CD4-positive, alpha-beta T cell (primary cell): ENCODE data around the gene RBP4. TPM values are rescaled to one million over a fixed set of nuclear protein-coding genes. Genes with fewer than 3 reads are reported as not detected.

ENCODE experiments used
- ATAC-seq: fragments of 200-7000 bp; cut with Tn5 transposase; one replicate; pipeline ENCODE4 v1.10.0; 2022; ENCODE audit warnings: mild to moderate bottlenecking; ENCODE audit not compliant: poor library complexity
- CTCF ChIA-PET: fragments of 350-600 bp; sonication (Branson Sonifier 250); formaldehyde crosslinking; loops from one replicate; lab custom pipeline; 2021; ENCODE audit warnings: antibody characterized with exemption, inconsistent platforms; lab: Charles Lee
- POLR2A ChIA-PET: fragments of 350-600 bp; sonication (Branson Sonifier 250); formaldehyde crosslinking; loops from one replicate; lab custom pipeline; 2021; ENCODE audit warnings: antibody characterized with exemption, inconsistent platforms; lab: Charles Lee
- DNase-seq, 14 experiments: peaks; one replicate each; pipeline ENCODE4 v3.0.0-alpha.2; 2013 to 2020; ENCODE audit warnings: mixed read lengths in 2 of 14
- H3K27ac ChIP-seq, 2 donors: one replicate each; pipeline versions ENCODE4 v1.5.1 to v1.7.0; 2013; ENCODE audit warnings: low read length in 2 of 2, low read depth in 1 of 2, mild to moderate bottlenecking in 1 of 2
- H3K27me3 ChIP-seq, 2 experiments: 1 replicate in 1 of 2; 2 replicates in 1 of 2; pipeline versions ENCODE4 v1.6.1 to v1.7.0; 2013; ENCODE audit warnings: low read length in 2 of 2, control low read depth in 1 of 2, mild to moderate bottlenecking in 1 of 2, moderate library complexity in 1 of 2; ENCODE audit not compliant: insufficient read depth in 2 of 2, control insufficient read depth in 1 of 2
- H3K36me3 ChIP-seq: one replicate; pipeline ENCODE4 v1.6.1; 2013; ENCODE audit warnings: low read length, control low read depth; ENCODE audit not compliant: insufficient read depth
- H3K4me1 ChIP-seq: one replicate; pipeline ENCODE4 v1.6.1; 2013; ENCODE audit warnings: low read length, control low read depth; ENCODE audit not compliant: insufficient read depth
- H3K4me3 ChIP-seq: one replicate; pipeline ENCODE4 v1.5.1; 2013; ENCODE audit warnings: mild to moderate bottlenecking, low read length, moderate library complexity
- H3K9me3 ChIP-seq, 2 experiments: 1 replicate in 1 of 2; 2 replicates in 1 of 2; pipeline versions ENCODE4 v1.6.1 to v1.7.0; 2013; ENCODE audit warnings: low read length in 2 of 2, mild to moderate bottlenecking in 2 of 2, control low read depth in 1 of 2, moderate library complexity in 1 of 2; ENCODE audit not compliant: control insufficient read depth in 1 of 2, insufficient read depth in 1 of 2
- H3K27ac Mint-ChIP-seq: one replicate; pipeline ENCODE4 v1.8.0; 2020; ENCODE audit warnings: mixed read lengths
- H3K27me3 Mint-ChIP-seq: one replicate; pipeline ENCODE4 v1.8.0; 2021; ENCODE audit warnings: mixed read lengths
- H3K36me3 Mint-ChIP-seq: one replicate; pipeline ENCODE4 v1.8.0; 2021; ENCODE audit warnings: low read depth, mixed read lengths
- H3K4me1 Mint-ChIP-seq: one replicate; pipeline ENCODE4 v1.8.0; 2021; ENCODE audit warnings: low read depth, mixed read lengths
- H3K4me3 Mint-ChIP-seq: one replicate; pipeline ENCODE4 v1.8.0; 2020; ENCODE audit warnings: mild to moderate bottlenecking, mixed read lengths
- H3K9me3 Mint-ChIP-seq: one replicate; pipeline ENCODE4 v1.8.0; 2020; ENCODE audit warnings: mixed read lengths
- CTCF ChIP-seq: fragments of 200-600 bp; IDR thresholded peaks from one replicate; pipeline ENCODE4 v1.8.0; 2022; ENCODE audit warnings: antibody characterized with exemption, mild to moderate bottlenecking
- intact Hi-C, 2 experiments: fragments of 100-400 bp; cut with DNase I in 1 of 2; cut with micrococcal nuclease in 1 of 2; formaldehyde crosslinking; loops; one replicate each; pipeline versions ENCODE4 v1.15.1 to v1.9.0; 2023 to 2025; cut with DNase I, micrococcal nuclease
- total RNA-seq, 174 experiments: library from RNA in 2 of 174; stranded (reverse) in 2 of 174; gene quantifications; one replicate each; pipeline ENCODE4 v1.2.3 and lab custom pipeline; 2021 to 2026

RBP4 gene
- total RNA-seq, 2 experiments from 2014 or later: not detected

GRCh38 chr10:93600446-93601145 lies 439 bp downstream of the RBP4 start:
- no peaks in the 10 kb centered on the region for H3K36me3 Mint-ChIP-seq
- H3K4me1 Mint-ChIP-seq: no peaks in the 10 kb centered on the region
- H3K4me3 ChIP-seq: no peak overlapping the region
- no peaks in the 10 kb centered on the region for H3K9me3 Mint-ChIP-seq
- ATAC-seq: no peak
- ChIA-PET POLR2A (no interaction called here), CTCF (no interaction called here)
- no peaks in the 10 kb centered on the region for H3K9me3 ChIP-seq
- H3K27ac ChIP-seq: no peak overlapping the region
- intact Hi-C loops: no loop called here
- no peak overlapping the region for H3K27ac Mint-ChIP-seq
- peaks cover 54% of the 10 kb centered on the region for H3K27me3 Mint-ChIP-seq
- H3K27me3 ChIP-seq: peaks cover 20 to 50% of the 10 kb centered on the region in 2 experiments
- H3K36me3 ChIP-seq: no peaks in the 10 kb centered on the region
- H3K4me1 ChIP-seq: no peaks in the 10 kb centered on the region
- no peak overlapping the region for H3K4me3 Mint-ChIP-seq
- TF ChIP-seq CTCF: no peak
- no peak for DNase-seq

- Mint-ChIP-seq H3K27ac (no peak overlapping the region), H3K36me3 (no peaks in the 10 kb centered on the region), H3K4me1 (no peaks in the 10 kb centered on the region), H3K4me3 (no peak overlapping the region), H3K9me3 (no peaks in the 10 kb centered on the region), H3K27me3 (peaks cover 53% of the 10 kb centered on the region)
- H3K27ac ChIP-seq: no peak overlapping the region
- ChIA-PET POLR2A (no interaction called here), CTCF (no interaction called here)
- DNase-seq (no peak), ATAC-seq (no peak)
- no peak overlapping the region for H3K4me3 ChIP-seq
- no peak for TF ChIP-seq CTCF
- H3K27me3 ChIP-seq: peaks cover 20 to 46% of the 10 kb centered on the region in 2 experiments
- intact Hi-C loops: no loop called here
- H3K36me3 ChIP-seq: no peaks in the 10 kb centered on the region
- H3K4me1 ChIP-seq: no peaks in the 10 kb centered on the region
- H3K9me3 ChIP-seq: no peaks in the 10 kb centered on the region
Observed at GRCh38 chr10:93599778-93600177, 1.3 kb downstream of the RBP4 start.

GRCh38 chr10:93599335-93599734 lies 1.7 kb downstream of the RBP4 start:
- ChIA-PET CTCF (no interaction called here), POLR2A (no interaction called here)
- Mint-ChIP-seq H3K27me3 (peaks cover 50% of the 10 kb centered on the region), H3K9me3 (no peaks in the 10 kb centered on the region), H3K36me3 (no peaks in the 10 kb centered on the region), H3K27ac (no peak overlapping the region), H3K4me3 (no peak overlapping the region), H3K4me1 (no peaks in the 10 kb centered on the region)
- no peaks in the 10 kb centered on the region for H3K9me3 ChIP-seq
- H3K27me3 ChIP-seq: peaks cover 20 to 41% of the 10 kb centered on the region in 2 experiments
- no peak for ATAC-seq
- intact Hi-C loops: no loop called here
- no peak for DNase-seq
- no peak overlapping the region for H3K27ac ChIP-seq
- TF ChIP-seq CTCF: no peak
- no peaks in the 10 kb centered on the region for H3K4me1 ChIP-seq
- no peak overlapping the region for H3K4me3 ChIP-seq
- no peaks in the 10 kb centered on the region for H3K36me3 ChIP-seq
